ENCODE results near the gene NLK.
"Not testable (repeated sequence)": the region's sequence is repeated elsewhere in the genome, so short reads cannot be mapped to it uniquely, and the experiment has no call there.

NLK gene

DNA sequence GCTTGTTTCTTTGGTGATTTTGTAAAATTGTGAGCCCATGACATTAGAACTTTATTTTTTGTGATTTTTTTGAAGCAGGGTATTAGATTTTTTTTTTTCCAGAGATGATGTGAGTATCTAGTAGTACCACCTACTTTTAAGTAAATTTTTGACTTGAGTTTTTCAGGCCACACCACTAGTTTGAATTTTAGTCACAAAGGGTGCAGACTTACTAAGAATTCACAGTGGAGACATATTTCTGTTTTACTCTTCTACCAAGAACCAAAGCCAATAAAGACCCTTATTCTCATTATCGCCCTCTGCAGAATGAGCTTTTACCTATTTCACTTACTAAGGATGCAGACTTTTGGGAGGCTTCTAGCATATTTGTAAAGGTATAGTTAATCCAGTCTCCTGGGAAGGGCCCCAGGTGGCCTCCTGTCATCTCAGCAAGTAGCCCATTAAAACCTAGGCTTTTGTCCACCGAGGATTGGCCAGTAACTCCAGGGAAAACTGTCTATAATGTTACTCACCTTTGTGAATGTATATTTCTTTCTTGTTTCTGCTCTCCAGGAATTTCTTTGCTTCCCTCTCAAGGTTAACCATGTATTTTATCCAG is 30.6 kb downstream of the NLK start:
- no peak for DNase-seq (ENCODE audit: low read depth)

DNA sequence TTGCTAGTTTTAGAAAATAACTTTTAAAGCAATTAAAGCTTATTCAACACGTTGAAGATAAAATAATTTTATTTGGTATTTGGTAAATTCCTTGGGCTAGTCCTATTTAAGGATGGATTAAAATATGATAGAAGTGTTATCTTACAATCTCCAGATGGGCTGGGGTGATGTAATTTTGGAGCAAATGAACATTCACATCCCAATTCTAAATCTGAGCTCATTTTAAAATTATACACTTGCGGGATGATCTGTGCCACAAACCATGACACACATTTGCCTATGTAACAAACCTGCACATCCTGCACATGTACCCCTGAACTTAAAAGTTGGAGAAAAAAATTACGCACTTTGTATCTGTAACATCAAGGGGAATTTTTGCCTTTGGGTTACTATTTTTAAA is 31.5 kb downstream of the NLK start:
- no peak for DNase-seq (ENCODE audit: low read depth)

DNA sequence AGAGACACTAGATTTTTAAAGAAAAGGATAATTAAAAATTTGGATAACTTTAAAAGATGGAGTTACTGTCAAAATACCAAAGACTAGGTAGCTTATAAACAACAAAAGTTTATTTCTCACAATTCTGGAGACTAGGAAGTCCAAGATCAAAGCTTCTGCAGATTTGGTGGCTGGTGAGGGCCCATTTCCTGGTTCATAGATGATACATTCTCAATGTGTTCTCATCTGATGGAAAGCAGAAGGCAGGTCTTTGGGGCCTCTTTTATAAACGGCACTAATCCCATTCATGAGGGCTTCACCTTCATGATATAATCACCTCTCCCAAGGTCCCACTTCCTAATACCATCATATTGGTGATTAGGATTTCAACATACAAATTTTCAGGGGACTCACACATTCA is 33.7 kb downstream of the NLK start:
- DNase-seq (ENCODE audit: low read depth) = no peak

DNA sequence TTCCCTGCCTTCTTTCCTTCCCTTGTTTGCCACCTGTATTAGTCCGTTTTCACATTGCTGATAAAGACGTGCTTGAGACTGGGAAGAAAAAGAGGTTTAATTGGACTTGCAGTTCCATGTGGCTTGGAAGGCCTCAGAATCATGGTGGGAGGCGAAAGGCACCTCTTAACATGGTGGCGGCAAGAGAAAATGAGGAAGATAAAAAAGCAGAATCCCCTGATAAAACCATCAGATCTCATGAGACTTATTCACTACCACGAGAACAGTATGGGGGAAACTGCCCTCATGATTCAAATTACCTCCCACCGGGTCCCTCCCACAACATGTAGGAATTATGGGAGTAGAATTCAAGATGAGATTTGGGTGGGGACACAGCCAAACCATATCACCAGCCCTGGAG is 34.7 kb downstream of the NLK start:
- DNase-seq (ENCODE audit: low read depth) = not testable (repeated sequence)

DNA sequence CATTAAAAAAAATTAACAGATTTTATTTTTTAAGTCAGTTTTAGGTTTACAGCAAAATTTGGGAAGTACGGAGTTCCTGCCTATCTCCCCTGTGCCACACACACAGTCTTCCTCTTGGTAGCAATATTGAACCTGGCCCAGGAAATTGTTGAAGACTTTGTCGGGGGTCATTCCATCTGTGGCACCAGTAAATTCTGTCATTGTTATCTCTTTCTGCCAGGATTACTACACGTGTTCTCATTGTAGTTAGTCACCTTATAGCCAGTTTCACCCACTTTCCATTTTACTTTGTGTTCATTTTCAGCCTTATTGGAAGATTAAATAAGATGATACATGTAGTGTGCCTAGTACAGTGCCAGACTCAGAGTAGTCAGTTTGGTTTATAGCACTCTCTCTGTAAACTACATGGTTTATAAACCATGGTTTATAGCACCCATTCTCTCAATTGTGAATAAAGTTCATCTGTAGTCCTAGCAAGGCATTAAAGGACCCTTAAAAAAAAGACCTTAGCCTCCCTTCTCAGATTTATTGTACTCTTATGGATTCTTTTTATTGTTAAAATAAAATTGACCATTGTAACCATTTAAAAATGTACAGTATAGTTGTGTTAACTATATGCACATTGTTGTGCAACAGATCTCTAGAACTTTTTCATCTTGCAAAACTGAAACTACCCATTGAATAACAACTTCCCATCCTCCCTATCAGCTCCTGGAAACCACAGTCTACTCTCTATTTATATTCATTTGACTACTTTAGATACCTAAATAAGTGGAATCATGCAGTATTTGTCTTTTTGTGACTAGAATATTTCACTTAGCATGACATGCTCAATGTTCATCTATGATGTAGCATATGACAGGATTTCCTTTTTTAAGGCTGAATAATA is 36.1 kb downstream of the NLK start:
- no peak for DNase-seq (ENCODE audit: low read depth)

DNA sequence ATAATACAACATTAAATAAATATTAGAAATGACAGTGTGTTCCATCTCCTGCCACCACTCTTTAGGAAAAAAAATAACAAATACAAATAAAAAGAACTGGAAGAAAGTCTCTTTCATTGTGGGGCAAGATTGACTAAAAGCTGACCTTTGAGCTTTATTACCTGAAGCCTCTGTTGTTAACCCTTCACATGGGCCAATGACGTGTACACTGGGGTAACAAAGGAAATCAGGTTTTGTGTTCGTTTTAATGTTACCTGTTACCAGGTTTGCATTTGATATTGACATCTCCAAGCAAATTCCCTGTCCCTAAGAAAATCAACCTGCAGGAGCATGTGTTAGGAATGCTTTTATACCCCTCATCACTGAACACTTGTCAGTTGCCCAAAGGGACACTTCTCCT is 39.0 kb downstream of the NLK start:
- DNase-seq (ENCODE audit: low read depth) = no peak

DNA sequence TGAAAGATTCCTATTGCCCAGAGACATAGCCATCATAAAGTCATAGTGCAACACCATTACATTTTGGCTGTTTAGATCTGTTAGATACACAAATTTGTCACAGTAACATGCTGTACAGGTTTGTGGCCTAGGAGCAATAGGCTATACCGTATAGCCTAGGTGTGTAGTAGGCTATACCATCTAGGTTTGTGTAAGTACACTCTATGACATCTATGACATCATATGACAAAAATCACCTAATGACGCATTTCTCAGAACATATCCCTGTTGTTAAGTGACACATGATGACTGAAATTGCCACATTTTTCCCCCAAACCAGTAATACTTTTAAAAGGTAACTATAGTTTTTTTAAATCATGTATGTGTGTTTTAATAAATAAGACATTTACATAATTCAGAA is 43.3 kb downstream of the NLK start:
- DNase-seq (ENCODE audit: low read depth) = no peak

DNA sequence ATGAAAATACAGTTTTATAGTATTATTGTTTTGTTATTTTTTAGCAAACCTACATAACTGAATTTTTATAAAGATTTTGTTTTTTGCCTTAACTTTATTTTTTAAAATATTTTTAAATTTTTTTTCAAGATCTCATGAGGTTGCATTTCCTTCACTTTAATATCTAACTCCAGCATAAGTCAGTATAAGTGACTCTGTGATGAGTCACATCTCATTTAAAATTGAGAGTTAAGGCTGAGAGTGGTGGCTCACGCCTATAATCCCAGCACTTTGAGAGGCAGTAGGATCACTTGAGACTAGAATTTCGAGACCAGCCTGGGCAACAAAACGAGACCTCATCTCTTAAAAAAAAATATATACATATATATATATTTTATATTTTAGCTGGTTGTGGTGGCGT is 44.0 kb downstream of the NLK start:
- no peak for DNase-seq (ENCODE audit: low read depth)

DNA sequence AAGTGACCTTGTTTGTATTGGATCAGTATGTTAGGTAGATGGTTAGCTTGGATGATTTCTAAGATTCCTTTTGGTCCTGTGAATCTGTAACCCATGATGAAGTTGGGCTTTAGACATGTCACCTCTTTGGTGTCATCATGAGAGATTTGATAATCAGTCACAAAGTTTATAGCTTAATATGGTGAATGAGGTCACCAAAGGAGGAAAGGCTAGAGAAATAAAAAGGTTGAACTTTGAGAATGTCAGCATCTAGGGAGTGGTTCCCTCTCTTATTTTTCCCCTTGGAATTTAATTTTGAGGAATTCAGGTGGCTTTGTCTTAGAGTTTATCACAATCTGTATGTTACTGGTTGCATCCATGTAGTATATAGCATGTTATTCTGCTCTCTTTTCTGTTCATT is 45.3 kb downstream of the NLK start:
- DNase-seq (ENCODE audit: low read depth) = no peak

DNA sequence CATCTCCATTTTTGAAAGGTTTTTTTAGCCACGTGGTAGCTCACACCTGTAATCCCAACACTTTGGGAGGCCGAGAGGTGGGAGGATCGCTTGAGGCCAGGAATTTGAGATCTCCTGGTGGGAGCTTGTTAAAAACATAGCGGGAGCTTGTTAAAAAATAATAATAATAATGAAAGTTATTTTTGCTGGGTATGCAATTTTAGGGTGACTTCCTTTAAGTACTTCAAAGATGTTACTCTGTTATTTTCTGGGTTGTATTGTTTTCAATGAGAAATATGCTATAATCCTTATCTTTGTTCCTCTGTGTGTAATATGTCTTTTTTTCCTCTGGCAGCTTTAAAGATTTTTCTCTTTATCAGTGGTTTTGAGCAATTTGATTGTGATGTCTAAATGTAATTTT is 48.1 kb downstream of the NLK start:
- no peak for DNase-seq (ENCODE audit: low read depth)

DNA sequence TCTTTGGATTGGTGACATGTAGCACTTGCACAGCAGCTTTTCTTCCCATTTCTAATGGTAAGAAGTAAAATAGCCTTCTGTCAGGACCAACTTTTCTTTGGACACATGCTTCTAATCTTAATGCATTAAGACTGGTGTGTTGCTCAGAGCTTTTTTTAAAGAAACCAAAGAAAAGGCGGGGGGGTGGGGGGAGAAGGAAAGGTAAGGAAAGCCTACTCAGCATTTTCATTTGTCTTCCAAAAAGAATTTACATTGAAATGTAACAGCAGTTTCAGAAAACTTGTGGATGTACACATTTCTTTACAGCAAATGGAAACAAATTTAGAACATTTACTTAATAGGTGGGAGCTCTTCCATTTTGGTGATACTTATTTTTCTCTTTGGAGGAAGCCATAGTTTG is 49.6 kb downstream of the NLK start:
- no peak for DNase-seq (ENCODE audit: low read depth)

DNA sequence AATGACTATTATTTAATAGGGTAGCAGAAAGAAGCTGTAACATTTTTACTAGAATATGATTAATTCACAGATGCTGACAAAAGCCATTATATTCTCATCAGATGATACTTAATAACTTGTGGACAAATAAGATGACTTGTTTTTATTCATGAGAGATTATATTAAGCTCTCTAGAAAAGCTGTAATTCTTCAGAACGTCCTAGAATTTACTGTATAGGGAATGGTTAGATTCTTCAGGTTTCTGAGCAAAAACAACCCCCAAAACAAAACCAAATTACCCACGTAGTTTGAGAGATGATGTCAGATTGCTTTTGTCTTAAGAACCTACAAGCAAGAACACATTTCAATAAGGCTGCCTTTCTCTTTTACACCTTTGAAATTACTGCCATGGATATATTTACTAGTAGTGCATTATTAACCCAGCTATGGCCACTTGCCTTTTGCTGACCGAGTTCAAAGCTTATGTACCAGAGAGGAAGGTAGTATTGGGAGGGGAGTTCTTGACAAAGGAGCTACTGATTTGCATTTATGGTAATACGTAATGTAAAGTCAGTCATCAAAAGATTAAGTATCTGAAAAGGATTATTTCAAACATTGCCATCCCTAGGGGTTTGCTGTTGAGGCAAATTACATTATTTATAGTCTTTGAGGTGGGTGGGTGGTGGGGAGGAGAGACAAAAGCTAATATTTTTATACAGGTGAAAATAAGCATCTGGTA is 51.7 kb downstream of the NLK start:
- DNase-seq (ENCODE audit: low read depth) = no peak

DNA sequence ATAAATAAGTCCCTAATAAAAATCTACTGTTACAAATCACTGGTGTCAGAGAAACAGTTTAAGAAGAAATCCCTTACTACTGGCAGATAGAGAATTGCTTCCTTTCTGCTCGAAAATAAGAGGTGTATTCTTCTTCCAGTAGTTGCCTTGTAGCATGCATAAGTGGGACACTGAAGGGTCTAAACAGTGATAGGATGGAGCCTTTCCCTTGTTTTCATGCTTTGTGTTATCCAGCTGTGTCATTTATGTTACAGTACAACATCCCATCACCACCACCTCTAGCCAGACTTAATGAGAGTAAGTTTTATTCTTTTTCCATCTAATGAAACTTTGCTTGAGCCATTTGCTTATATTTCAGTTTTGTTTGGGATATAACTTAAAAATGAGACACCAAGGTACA is 54.3 kb downstream of the NLK start:
- no peak for DNase-seq (ENCODE audit: low read depth)

DNA sequence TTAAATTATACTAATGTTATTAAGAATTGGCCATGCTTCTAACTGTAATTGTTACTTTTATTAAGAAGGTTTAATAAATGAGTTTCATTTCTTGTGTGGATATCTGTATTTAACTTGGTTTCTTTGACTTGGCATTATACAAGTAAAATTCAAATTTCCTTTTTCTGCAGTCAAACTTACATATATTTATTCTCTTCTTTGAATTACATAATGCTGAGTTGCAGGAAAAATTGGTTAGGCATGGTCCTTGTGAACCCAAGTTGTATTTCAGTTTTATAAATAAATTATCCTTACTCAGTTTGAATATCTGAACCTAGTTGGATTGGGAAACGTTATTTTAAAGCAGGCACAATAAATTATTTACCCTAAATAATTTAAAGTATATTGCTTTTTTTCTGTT is 54.8 kb downstream of the NLK start:
- no peak for DNase-seq (ENCODE audit: low read depth)

DNA sequence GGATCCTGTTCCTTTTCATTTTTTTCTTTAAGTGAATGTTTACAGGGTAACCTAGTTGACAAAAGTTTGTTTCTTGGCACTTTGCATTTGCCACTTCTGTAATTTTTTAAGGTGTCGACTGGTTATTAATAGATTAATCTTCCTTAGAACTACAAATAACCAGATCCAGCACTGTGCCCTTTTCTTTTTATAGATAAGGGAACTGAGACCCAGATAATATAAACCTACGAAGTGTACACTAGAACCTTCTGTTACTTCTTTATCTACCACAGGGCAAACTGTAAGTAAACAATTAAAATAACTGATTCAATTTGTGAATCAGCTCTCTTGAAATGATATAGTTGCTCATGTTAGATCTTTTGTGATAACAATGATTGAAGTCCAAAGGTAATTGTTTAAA is 55.4 kb downstream of the NLK start:
- DNase-seq (ENCODE audit: low read depth) = no peak

DNA sequence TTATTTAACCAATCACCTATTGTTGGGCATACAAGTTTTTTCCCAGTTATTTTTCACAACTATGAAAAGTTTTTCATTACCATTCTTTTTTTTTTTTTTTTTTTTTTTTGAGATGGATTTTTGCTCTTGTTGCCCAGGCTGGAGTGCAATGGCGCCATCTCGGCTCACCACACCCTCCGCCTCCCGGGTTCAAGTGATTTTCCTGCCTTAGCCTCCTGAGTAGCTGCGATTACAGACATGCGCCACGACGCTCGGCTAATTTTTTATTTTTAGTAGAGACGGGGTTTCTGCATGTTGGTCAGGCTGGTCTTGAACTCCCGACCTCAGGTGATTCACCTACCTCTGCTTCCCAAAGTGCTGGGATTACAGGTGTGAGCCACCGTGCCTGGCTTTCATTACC is 56.1 kb downstream of the NLK start:
- not testable (repeated sequence) for DNase-seq (ENCODE audit: low read depth)

DNA sequence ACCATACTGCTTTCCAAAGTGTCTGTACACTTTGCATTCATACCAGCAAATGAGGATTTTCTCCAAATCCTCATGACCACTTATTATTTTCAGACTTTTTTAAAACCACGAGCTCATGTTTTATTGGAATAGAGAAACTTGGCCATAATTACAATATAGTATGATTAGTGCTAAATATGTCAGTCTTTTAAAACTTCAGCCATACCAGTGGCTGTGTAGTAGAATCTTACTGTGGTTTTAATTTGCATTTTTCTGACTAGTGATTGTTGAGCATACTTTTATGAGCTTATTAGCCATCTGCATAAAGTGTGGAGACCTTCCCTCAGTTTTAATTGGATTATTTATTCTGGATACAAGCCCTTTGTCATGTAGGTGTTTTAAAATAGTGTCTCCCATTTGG is 57.8 kb downstream of the NLK start:
- no peak for DNase-seq (ENCODE audit: low read depth)

DNA sequence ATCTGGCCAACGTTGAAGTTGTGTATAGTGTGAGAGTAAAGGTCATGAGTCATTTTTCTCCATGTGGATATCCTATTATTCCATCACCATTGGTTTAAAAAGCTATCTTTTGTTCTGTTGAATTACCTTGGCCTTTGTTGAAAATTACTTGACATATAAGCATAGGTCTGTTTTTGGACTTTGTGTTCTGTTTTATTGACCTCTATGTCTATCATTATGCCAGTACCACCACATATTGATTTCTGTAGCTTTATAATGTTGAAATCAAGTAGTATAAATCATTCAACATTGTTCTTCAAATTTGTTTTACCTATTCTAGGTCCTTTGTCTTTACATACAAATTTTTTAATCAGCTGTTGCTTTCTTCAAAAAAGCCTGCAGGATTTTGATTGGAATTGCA is 58.5 kb downstream of the NLK start:
- DNase-seq (ENCODE audit: low read depth) = no peak

DNA sequence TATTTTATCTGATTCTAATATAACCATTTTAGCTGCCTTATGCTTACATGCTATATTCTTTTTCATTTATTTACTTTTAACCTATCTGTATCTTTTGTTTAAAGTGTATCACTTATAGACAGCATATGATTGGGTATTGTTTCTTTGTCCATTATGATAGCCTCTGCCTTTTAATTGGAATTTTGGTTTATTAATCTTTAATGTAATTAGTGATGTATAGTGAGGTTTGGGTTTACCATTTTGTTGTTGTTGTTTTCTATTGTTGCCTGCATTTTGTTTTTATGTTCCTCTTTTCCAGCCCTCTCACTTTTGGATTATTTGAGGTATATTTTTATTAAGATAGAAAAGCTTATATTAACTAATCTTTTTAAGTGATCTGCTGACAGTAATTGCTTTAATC is 59.4 kb downstream of the NLK start:
- DNase-seq (ENCODE audit: low read depth) = no peak

DNA sequence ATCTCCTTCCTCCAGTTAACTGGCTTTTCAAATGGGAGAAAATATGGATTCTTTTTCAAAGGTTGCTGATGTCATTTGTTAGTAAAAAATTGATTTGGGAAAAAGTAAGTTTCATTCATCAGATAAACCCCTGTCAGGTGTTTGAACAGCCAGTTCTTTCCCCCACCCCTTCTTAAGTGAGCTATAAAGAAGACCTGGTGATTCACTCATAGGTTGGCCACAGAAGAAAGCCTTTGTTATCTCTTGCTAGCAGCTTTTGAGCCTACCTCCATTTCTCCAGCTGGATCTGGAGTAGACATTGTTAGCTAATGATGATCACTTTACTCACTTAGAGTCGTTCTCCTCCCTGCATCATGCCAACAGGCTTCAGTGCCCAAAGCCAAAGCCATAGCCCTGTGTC is 63.0 kb downstream of the NLK start:
- DNase-seq (ENCODE audit: low read depth) = no peak

DNA sequence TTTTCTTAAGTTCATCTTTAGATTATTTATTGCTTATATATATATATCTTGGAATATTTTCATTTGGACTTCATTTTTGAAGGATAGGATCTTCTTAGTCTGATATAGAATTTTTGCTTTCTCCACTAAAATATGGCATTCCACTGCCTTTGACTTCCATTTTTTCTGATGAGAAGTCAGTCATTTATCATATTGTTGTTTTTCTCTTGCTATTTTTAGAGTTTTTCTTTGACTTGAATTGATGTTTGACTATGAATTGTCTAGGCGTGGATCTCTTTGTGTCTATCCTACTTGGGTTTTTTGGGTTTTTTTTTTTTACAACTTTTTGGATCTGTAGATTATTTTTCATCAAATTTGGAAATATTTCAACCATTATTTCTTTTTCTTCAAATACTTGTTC is 67.7 kb downstream of the NLK start:
- no peak for DNase-seq (ENCODE audit: low read depth)

DNA sequence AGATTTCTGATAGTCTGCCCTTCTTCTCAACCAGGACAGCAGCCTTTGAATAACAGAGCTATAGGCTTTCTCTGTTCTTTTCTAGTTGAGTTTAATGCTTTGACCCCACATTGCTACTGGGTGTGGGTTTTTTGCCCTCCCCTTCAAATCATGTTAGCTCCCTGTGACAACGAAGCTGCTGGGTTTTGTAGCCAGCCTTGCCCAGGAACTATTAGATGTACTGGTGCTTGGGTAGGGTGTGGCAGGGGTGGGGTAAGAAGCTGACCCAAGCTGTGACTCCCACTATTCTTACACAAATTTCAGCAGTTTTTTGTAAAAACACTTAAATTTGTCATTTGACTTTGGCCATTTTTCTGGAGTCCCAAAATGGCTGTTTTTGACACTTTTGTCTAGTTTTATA is 69.7 kb downstream of the NLK start:
- no peak for DNase-seq (ENCODE audit: low read depth)

DNA sequence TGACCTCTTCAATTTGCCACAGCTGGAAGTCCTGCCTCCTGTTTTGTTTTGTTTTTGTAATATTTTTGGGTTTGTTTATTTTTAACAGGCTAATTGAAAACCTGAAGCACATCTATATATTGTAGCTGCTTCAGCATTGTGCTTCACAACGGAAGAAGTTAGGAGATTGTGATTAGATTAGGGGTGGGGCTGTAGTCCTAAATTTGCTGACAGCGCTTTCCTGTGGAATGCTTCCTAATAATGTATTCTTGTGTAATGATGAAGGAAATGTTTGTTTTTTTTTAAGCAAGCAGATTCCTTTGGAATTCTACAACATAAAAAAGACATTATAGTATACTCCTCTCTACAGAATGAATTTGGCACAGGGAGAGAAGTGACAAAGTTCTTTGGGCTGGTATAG is 70.1 kb downstream of the NLK start:
- no peak for DNase-seq (ENCODE audit: low read depth)

All from fibroblast of the conjunctiva (primary cell).